ENCODE measurements around the gene ABCC5. TPM values are rescaled to one million over a fixed set of nuclear protein-coding genes. Genes with fewer than 3 reads are reported as not detected.
"Not testable (repeated sequence)": the region's sequence is repeated elsewhere in the genome, so short reads cannot be mapped to it uniquely, and the experiment has no call there.

ABCC5 gene
- total and polyA plus RNA-seq, 4 experiments from 2014 or later, result 9.1 to 42.6 (median 27.3) TPM

- H3K4me1 Mint-ChIP-seq, result peaks cover 0 to 1% (median 0%) of the 10 kb centered on the region in 4 donors
- H3K36me3 Mint-ChIP-seq, result no peaks in the 10 kb centered on the region
- Histone ChIP-seq H3K4me3 (ENCODE audit: low read length in 2 of 2) (no peak overlapping the region), H3K36me3 (ENCODE audit: insufficient read depth, low read length) (no peaks in the 10 kb centered on the region), H3K4me1 (ENCODE audit: insufficient read depth, low read length) (no peaks in the 10 kb centered on the region), H3K27me3 (ENCODE audit: insufficient read depth, low read length) (no peaks in the 10 kb centered on the region), H3K9me3 (ENCODE audit: control insufficient read depth in 1 of 2, low read length in 2 of 2) (no peaks in the 10 kb centered on the region), H3K27ac (ENCODE audit: low read depth, low read length) (no peak overlapping the region)
- peaks cover 3 to 6% of the 10 kb centered on the region in 2 donors for H3K27me3 Mint-ChIP-seq
- ChIA-PET POLR2A (ENCODE audit: partially characterized antibody) (no interaction called here), CTCF (ENCODE audit: partially characterized antibody) (no interaction called here)
- peaks cover 0 to 2% (median 0%) of the 10 kb centered on the region in 8 donors for H3K9me3 Mint-ChIP-seq
- H3K4me3 Mint-ChIP-seq, result no peak overlapping the region
- intact Hi-C loops (cut with micrococcal nuclease), result no loop called here
- no peak for DNase-seq
- no peak overlapping the region for H3K27ac Mint-ChIP-seq
Observed at GRCh38 chr3:184045995-184046394, 28.3 kb upstream of the ABCC5 start.

GRCh38 chr3:184042617-184043016, 24.9 kb upstream of the ABCC5 start:
- no peaks in the 10 kb centered on the region for H3K36me3 Mint-ChIP-seq
- Histone ChIP-seq H3K9me3 (ENCODE audit: control insufficient read depth in 1 of 2, low read length in 2 of 2) (no peaks in the 10 kb centered on the region), H3K4me3 (ENCODE audit: low read length in 2 of 2) (no peak overlapping the region), H3K27me3 (ENCODE audit: insufficient read depth, low read length) (no peaks in the 10 kb centered on the region), H3K27ac (ENCODE audit: low read depth, low read length) (no peak overlapping the region), H3K4me1 (ENCODE audit: insufficient read depth, low read length) (no peaks in the 10 kb centered on the region), H3K36me3 (ENCODE audit: insufficient read depth, low read length) (no peaks in the 10 kb centered on the region)
- ChIA-PET CTCF (ENCODE audit: partially characterized antibody) (no interaction called here), POLR2A (ENCODE audit: partially characterized antibody) (no interaction called here)
- H3K27me3 Mint-ChIP-seq, result peaks cover 0 to 2% of the 10 kb centered on the region in 2 donors
- H3K4me1 Mint-ChIP-seq, result no peaks in the 10 kb centered on the region
- H3K4me3 Mint-ChIP-seq, result no peak overlapping the region
- no peaks in the 10 kb centered on the region for H3K9me3 Mint-ChIP-seq
- intact Hi-C loops (cut with micrococcal nuclease), result no loop called here
- DNase-seq, result no peak
- peak overlapping the region in 1 of 7 donors; percentile 35 for H3K27ac Mint-ChIP-seq

- Histone ChIP-seq H3K4me3 (ENCODE audit: low read length in 2 of 2) (no peak overlapping the region), H3K27me3 (ENCODE audit: insufficient read depth, low read length) (no peaks in the 10 kb centered on the region), H3K4me1 (ENCODE audit: insufficient read depth, low read length) (no peaks in the 10 kb centered on the region), H3K9me3 (ENCODE audit: control insufficient read depth in 1 of 2, low read length in 2 of 2) (no peaks in the 10 kb centered on the region), H3K36me3 (ENCODE audit: insufficient read depth, low read length) (no peaks in the 10 kb centered on the region), H3K27ac (ENCODE audit: low read depth, low read length) (no peak overlapping the region)
- DNase-seq, result no peak
- Mint-ChIP-seq H3K4me3 (no peak overlapping the region), H3K36me3 (no peaks in the 10 kb centered on the region), H3K27me3 (peaks cover 0 to 2% of the 10 kb centered on the region in 2 donors), H3K9me3 (no peaks in the 10 kb centered on the region), H3K4me1 (no peaks in the 10 kb centered on the region), H3K27ac (no peak overlapping the region)
- CTCF ChIA-PET (ENCODE audit: partially characterized antibody), result interaction anchor here (2.4 kb wide), 1 partner anchor 22 kb away, joined by 8 read pairs; the partner anchor contains the start of gene ABCC5
- POLR2A ChIA-PET (ENCODE audit: partially characterized antibody), result no interaction called here
- intact Hi-C loops (cut with micrococcal nuclease), result no loop called here
Observed at GRCh38 chr3:184040010-184040409, 22.3 kb upstream of the ABCC5 start.

GRCh38 chr3:184039414-184039813, 21.7 kb upstream of the ABCC5 start:
- intact Hi-C loops (cut with micrococcal nuclease), result no loop called here
- H3K27ac Mint-ChIP-seq, result no peak overlapping the region
- no peak for DNase-seq
- H3K4me3 Mint-ChIP-seq, result no peak overlapping the region
- no peaks in the 10 kb centered on the region for H3K9me3 ChIP-seq (ENCODE audit: control insufficient read depth in 1 of 2, low read length in 2 of 2)
- H3K27ac ChIP-seq (ENCODE audit: low read depth, low read length), result no peak overlapping the region
- H3K27me3 Mint-ChIP-seq, result peaks cover 0 to 2% of the 10 kb centered on the region in 2 donors
- H3K4me1 ChIP-seq (ENCODE audit: insufficient read depth, low read length), result no peaks in the 10 kb centered on the region
- H3K27me3 ChIP-seq (ENCODE audit: insufficient read depth, low read length), result no peaks in the 10 kb centered on the region
- no peaks in the 10 kb centered on the region for H3K36me3 ChIP-seq (ENCODE audit: insufficient read depth, low read length)
- no peaks in the 10 kb centered on the region for H3K4me1 Mint-ChIP-seq
- no peaks in the 10 kb centered on the region for H3K36me3 Mint-ChIP-seq
- H3K9me3 Mint-ChIP-seq, result no peaks in the 10 kb centered on the region
- H3K4me3 ChIP-seq (ENCODE audit: low read length in 2 of 2), result no peak overlapping the region
- ChIA-PET CTCF (ENCODE audit: partially characterized antibody) (interaction anchor here (2.4 kb wide), 1 partner anchor 21 kb away, joined by 8 read pairs; the partner anchor contains the start of gene ABCC5), POLR2A (ENCODE audit: partially characterized antibody) (no interaction called here)

- H3K27ac Mint-ChIP-seq; H3K27me3 Mint-ChIP-seq; CTCF ChIA-PET (ENCODE audit: partially characterized antibody); H3K36me3 Mint-ChIP-seq; H3K4me1 Mint-ChIP-seq; H3K4me1 ChIP-seq (ENCODE audit: insufficient read depth, low read length); DNase-seq; H3K9me3 Mint-ChIP-seq; H3K27ac ChIP-seq (ENCODE audit: low read depth, low read length); H3K27me3 ChIP-seq (ENCODE audit: insufficient read depth, low read length); H3K36me3 ChIP-seq (ENCODE audit: insufficient read depth, low read length); H3K9me3 ChIP-seq (ENCODE audit: control insufficient read depth in 1 of 2, low read length in 2 of 2); H3K4me3 ChIP-seq (ENCODE audit: low read length in 2 of 2); intact Hi-C loops (cut with micrococcal nuclease); POLR2A ChIA-PET (ENCODE audit: partially characterized antibody); H3K4me3 Mint-ChIP-seq: not testable (repeated sequence)
Observed at GRCh38 chr3:184038307-184038706, 20.6 kb upstream of the ABCC5 start.

GRCh38 chr3:184037816-184038215, 20.1 kb upstream of the ABCC5 start:
- intact Hi-C loops (cut with micrococcal nuclease), result no loop called here
- Histone ChIP-seq H3K4me1 (ENCODE audit: insufficient read depth, low read length) (no peaks in the 10 kb centered on the region), H3K4me3 (ENCODE audit: low read length in 2 of 2) (no peak overlapping the region), H3K27me3 (ENCODE audit: insufficient read depth, low read length) (no peaks in the 10 kb centered on the region), H3K27ac (ENCODE audit: low read depth, low read length) (no peak overlapping the region), H3K9me3 (ENCODE audit: control insufficient read depth in 1 of 2, low read length in 2 of 2) (no peaks in the 10 kb centered on the region), H3K36me3 (ENCODE audit: insufficient read depth, low read length) (no peaks in the 10 kb centered on the region)
- no peaks in the 10 kb centered on the region for H3K4me1 Mint-ChIP-seq
- H3K9me3 Mint-ChIP-seq, result no peaks in the 10 kb centered on the region
- H3K27ac Mint-ChIP-seq, result no peak overlapping the region
- no peaks in the 10 kb centered on the region for H3K27me3 Mint-ChIP-seq
- ChIA-PET CTCF (ENCODE audit: partially characterized antibody) (no interaction called here), POLR2A (ENCODE audit: partially characterized antibody) (no interaction called here)
- no peak overlapping the region for H3K4me3 Mint-ChIP-seq
- no peaks in the 10 kb centered on the region for H3K36me3 Mint-ChIP-seq
- DNase-seq, result no peak

- Mint-ChIP-seq H3K36me3 (no peaks in the 10 kb centered on the region), H3K4me3 (no peak within 1 kb of the TSS), H3K9me3 (no peaks in the 10 kb centered on the region), H3K4me1 (no peaks in the 10 kb centered on the region), H3K27ac (no peak within 1 kb of the TSS), H3K27me3 (peaks cover 0 to 6% of the 10 kb centered on the region in 2 donors)
- H3K4me1 ChIP-seq (ENCODE audit: insufficient read depth, low read length), result no peaks in the 10 kb centered on the region
- no peak within 1 kb of the TSS for H3K4me3 ChIP-seq (ENCODE audit: low read length in 2 of 2)
- DNase-seq, result no peak
- H3K27ac ChIP-seq (ENCODE audit: low read depth, low read length), result no peak within 1 kb of the TSS
- intact Hi-C loops (cut with micrococcal nuclease), result no loop called here
- no peaks in the 10 kb centered on the region for H3K27me3 ChIP-seq (ENCODE audit: insufficient read depth, low read length)
- ChIA-PET CTCF (ENCODE audit: partially characterized antibody) (interaction anchor here (2.2 kb wide), 1 partner anchor 16 kb away, joined by 4 read pairs; no protein-coding TSS in a partner anchor), POLR2A (ENCODE audit: partially characterized antibody) (no interaction called here)
- no peaks in the 10 kb centered on the region for H3K36me3 ChIP-seq (ENCODE audit: insufficient read depth, low read length)
- no peaks in the 10 kb centered on the region for H3K9me3 ChIP-seq (ENCODE audit: control insufficient read depth in 1 of 2, low read length in 2 of 2)
Observed at GRCh38 chr3:184031187-184031792, 13.6 kb upstream of the ABCC5 start, which contains the start of gene HTR3D. Gene HTR3D, plus strand, starts transcription at chr3:184031742. Its CDS starts 0 bp downstream, at chr3:184031742.

All from CD4-positive, alpha-beta memory T cell (primary cell).